Activated CD8-positive, alpha-beta memory T cell treated with anti-CD3 and anti-CD28 coated beads for 36 hours (primary cell): ENCODE results near the gene SRP68. TPM values are rescaled to one million over a fixed set of nuclear protein-coding genes. Genes with fewer than 3 reads are reported as not detected.

Experiments
- CTCF ChIA-PET: fragments of 350-600 bp; sonication (Branson Sonifier 250); formaldehyde crosslinking; loops from one replicate; lab custom pipeline; 2021; ENCODE audit warnings: antibody characterized with exemption; lab: Charles Lee
- POLR2A ChIA-PET: fragments of 350-600 bp; sonication (Branson Sonifier 250); formaldehyde crosslinking; loops from one replicate; lab custom pipeline; 2021; ENCODE audit warnings: antibody characterized with exemption; lab: Charles Lee
- total RNA-seq, 2 experiments: library from RNA; stranded (reverse); gene quantifications; one replicate each; pipeline ENCODE4 v1.2.3, GENCODE V29; 2021

SRP68 gene
- total RNA-seq, 2 experiments from 2014 or later = 130 to 132 TPM

DNA sequence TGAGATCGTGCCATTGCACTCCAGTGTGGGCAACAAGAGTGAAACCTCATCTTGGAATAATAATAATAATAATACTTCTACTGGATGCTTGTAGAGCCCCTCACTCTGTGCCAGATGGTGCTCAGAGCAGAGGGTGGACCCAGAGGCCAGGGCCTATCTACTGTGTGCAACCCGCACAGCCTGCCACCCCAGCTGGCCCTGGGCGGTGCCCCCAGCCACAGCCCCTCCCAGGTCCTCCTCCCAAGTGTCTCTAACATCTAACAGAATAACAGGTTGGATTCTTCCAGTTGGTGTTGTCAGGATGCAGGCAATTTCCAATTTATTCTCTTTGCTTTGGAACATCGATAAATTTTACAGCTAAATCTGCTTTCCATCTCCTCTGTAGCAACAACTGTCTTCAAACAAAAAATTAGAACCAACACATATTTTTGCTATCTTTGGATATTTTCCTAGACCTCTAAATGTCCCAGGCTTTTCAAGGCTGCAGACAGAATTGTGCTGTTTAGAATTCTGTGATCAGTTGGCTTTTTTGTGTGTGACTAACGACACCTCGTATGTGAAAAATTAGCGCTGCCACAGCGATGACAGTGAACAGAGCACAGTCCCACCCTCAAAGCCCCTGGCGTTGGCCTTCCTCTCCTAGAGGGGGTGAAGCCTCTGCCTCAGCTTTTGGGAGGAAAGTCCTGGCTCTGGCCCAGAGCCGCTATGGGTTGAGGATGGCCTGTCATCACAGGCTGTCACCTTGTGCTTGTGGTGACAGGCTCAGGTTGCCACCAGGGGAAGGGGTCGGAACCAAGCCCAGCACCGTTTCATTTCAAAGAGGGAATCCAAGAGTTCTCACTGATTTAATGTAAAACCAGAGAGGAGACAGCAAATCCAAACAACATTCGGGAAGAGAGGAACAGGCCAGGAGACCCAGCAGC lies 37.6 kb downstream of the SRP68 start:
- ChIA-PET POLR2A (interaction anchor here (0.6 kb wide), 1 partner anchor 79 kb away, joined by 16 read pairs; no protein-coding TSS in a partner anchor), CTCF (interaction anchor here (1.7 kb wide), 1 partner anchor 245 kb away, joined by 5 read pairs; no protein-coding TSS in a partner anchor)

DNA sequence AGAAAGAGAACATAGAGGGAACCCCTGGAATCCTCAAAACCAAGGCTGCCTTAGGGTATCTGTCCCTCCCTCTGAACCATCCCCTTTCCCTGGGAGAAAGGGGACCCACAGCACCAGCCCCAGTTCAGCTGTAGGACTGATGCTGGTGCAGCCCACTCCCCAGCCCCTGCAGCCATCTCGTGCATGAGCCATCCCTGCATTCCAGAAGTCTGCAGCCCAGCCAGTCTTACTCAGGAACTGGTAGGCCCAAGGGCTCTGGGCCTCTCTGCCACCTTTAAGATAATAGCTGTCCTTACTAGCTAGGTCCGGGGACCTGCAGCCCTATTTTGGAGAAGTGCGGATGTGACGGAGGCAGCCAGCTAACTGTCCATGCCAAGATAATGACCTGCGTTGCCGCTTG lies 39.2 kb downstream of the SRP68 start:
- POLR2A ChIA-PET = no interaction called here

DNA sequence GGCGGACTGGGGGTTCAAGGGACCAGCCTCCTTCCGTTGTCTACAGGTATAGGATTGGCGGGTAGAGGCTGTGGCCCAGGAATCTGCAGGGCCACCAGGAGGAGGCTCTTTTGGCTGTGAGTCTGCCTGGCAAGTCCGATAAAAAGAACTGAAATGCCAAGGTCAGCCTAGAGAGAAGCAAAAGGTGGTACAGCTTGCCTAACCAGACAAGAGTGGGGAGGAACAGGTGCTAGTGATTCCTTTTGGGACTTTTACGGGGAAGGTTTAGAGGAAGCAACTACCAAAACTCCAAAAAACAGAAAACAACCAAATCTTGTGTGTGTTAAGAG lies 39.6 kb downstream of the SRP68 start:
- POLR2A ChIA-PET = no interaction called here

More for the DNA sequence above, 39.2 kb downstream of the SRP68 start:
- CTCF ChIA-PET = interaction anchor here (0.6 to 1.7 kb wide), 2 partner anchors 117 to 246 kb away, joined by 5 to 8 read pairs; no protein-coding TSS in a partner anchor

DNA sequence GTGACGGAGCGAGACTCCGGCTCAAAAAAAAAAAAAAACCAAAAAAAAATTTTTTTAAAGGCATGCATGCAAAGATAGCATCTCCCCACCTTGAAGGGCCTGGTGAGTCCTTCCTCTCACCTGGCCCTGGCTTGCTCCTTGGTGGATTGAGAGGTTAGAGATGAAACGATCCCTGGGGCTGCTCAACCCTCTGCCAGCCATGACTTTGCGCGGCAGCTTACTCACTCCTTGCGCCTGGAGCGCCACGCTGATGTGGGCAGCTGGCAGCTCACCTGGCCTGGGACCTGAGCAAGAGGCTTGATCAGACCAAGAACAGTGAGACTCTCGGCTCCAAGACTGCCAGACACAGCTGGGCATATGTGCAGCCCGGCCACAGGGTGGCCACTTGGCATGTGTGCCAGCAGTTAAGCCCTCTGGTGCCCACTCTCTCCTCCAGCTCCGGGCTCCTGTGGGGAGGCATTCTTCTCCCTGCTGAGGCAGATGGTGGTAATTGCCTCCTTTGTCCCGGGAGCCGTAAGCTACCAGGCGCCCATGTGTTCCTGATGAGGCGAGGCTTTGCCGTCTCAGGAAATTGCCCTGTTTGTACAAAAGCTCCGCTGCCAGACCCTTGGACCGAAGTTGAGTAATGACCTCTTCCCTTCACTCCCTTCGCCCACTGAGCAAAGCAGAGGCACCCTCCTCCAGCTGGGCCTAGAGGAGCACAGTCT lies 40.1 kb downstream of the SRP68 start:
- ChIA-PET CTCF (interaction anchor here (0.5 kb wide), 1 partner anchor 23 kb away, joined by 3 read pairs; no protein-coding TSS in a partner anchor), POLR2A (interaction anchor here (0.7 kb wide), 1 partner anchor 351 kb away, joined by 3 read pairs; no protein-coding TSS in a partner anchor)

More for the DNA sequence above, 39.6 kb downstream of the SRP68 start:
- CTCF ChIA-PET = interaction anchor here (1.7 kb wide), 1 partner anchor 247 kb away, joined by 5 read pairs; no protein-coding TSS in a partner anchor

GRCh38 chr17:76027159-76027839 lies 45.0 kb downstream of the SRP68 start, which contains the start of gene EVPL:
Gene EVPL (minus strand): TSS chr17:76027306. CDS start chr17:76027198, 108 bp downstream.
- ChIA-PET CTCF (no interaction called here), POLR2A (no interaction called here)

DNA sequence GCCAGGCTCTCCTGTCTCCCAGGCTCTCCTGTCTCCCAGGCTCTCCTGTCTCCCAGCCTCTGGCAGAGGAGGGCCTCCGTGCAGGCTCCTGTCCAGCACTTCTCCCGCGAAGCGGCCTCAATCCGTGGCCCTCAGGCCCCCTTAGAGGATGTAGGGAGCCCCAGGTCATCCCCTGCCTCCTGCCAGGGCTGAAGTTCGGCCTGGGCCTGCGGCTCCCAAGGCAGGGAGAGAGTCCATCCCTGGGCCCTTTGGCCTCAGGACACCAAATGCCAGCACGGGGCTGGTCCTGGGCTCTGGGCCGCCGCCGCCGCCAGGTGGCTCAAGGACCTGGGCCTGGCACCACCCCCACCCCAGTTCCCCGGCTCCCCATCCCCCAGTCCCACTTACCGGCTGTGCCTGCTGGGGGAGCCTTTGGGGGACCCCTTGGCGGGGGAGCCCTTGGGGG lies 45.6 kb downstream of the SRP68 start:
- CTCF ChIA-PET = interaction anchor here (1.3 kb wide), 1 partner anchor 12 kb away, joined by 4 read pairs; no protein-coding TSS in a partner anchor
- POLR2A ChIA-PET = no interaction called here

DNA sequence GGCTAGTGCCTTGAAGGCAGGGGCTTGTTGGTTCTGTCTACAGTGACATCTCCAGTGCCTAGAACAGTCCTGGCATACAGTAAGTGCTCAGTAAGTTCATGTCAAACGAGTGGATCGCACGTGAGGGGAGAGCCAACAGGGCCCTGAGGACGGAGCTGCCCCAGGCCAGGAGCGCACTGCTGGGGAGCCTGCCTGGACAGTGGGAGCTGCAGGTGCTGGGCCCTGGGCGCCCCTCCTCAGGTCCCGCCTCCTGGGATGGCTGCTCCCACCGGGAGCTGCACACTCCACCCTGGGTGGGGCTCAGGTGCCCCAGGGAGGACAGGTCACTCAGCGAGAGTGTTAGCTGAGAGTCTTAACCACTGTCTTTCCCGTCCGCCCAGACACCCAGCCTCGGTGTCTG lies 47.0 kb downstream of the SRP68 start:
- CTCF ChIA-PET = interaction anchor here (1.0 to 1.3 kb wide), 2 partner anchors 11 to 366 kb away, joined by 4 to 6 read pairs; no protein-coding TSS in a partner anchor
- POLR2A ChIA-PET = interaction anchor here (0.7 to 0.8 kb wide), 2 partner anchors 8 to 103 kb away, joined by 5 to 10 read pairs; no protein-coding TSS in a partner anchor

DNA sequence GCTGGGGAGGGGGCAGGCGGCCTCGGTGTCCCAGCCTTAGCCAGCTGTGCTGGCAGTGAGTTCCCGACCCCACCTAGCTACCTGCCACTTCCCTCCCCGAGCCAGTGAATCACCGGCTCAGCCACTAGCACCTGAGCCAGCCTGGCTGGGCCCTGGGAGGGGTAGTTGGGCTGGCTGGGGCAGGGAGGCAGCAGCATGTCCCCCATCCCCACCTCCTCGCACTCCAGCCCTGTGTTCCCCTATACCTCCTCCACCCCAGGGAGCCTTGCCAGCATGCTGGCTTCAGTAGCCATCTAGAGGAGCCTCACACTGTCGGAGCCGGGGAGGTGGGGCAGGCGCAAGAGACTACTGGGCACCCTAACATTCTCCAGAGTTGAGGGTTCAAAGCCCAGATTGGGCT lies 48.0 kb downstream of the SRP68 start:
- ChIA-PET POLR2A (no interaction called here), CTCF (no interaction called here)

DNA sequence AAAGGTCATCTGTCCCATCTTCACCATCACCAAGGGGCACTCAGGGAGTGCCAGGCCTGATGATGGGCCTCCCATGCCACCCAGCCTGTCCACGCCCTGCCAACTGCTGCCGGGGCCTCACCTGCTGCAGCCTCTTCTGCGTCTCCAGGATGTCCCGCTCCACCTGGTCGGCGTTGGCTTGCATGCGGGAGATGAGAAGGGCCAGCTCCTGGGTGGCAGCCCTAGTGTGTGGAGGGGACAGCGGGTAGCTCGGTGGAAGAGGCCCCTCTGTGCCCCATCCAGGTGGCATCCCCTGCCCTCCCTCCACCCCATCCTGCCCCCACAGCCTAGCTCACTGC lies 48.4 kb downstream of the SRP68 start:
- ChIA-PET POLR2A (interaction anchor here (0.5 kb wide), 1 partner anchor 153 kb away, joined by 3 read pairs; no protein-coding TSS in a partner anchor), CTCF (interaction anchor here (0.8 kb wide), 1 partner anchor 9 kb away, joined by 3 read pairs; no protein-coding TSS in a partner anchor)

GRCh38 chr17:76022973-76023899 lies 49.1 kb downstream of the SRP68 start:
- POLR2A ChIA-PET = interaction anchor here (0.5 kb wide), 1 partner anchor 152 kb away, joined by 3 read pairs; no protein-coding TSS in a partner anchor
- CTCF ChIA-PET = interaction anchor here (0.8 to 1.1 kb wide), 2 partner anchors 9 kb away, joined by 3 to 5 read pairs; no protein-coding TSS in a partner anchor

DNA sequence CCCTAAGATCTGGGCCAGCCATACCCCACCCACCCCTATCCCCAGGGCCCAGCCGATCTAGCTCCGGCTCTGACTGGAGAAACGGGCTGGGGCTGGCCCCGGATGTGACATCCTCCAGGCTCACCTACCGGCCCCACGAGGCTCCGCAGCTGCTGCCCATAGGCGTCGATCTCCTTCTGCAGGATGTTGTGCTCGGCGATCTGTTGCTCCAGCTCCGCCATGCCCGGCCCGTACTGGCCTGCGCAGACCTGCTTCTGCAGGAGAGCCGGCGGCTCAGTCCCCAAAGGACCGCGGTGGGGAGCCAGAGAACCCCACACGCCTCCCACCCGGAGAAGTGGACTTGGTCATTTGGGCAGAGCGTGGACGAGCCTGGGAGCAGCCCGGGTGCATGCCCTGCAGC lies 50.0 kb downstream of the SRP68 start:
- POLR2A ChIA-PET = no interaction called here
- CTCF ChIA-PET = interaction anchor here (1.1 kb wide), 1 partner anchor 8 kb away, joined by 5 read pairs; no protein-coding TSS in a partner anchor

DNA sequence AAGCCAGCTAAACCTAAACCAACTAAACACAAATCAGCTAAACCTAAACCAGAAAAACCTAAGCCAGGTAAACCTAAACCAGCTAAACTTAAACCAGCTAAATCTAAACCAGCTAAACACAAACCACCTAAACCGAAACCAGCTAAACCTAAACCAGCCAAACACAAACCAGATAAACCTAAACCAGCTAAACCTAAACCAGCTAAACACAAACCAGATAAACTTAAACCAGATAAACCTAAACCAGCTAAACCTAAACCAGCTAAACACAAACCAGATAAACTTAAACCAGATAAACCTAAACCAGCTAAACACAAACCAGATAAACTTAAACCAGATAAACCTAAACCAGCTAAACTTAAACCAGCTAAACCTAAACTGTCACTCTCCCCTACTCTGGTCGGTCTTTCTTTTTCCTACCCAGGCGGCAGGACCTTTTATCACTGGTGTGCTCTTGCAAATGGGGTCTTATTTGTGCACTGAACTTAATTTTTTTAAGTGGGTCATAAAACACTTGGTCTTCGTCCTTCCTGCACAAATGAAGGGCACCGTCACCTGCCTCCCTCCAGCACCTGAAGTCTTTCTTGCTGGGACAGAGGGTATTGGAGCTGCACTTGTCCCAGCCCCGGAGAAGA lies 52.4 kb downstream of the SRP68 start:
- ChIA-PET CTCF (interaction anchor here (1.0 to 1.6 kb wide), 6 partner anchors 9 to 378 kb away, joined by 3 to 5 read pairs (median 3); no protein-coding TSS in a partner anchor), POLR2A (no interaction called here)

GRCh38 chr17:76018801-76019200 lies 53.5 kb downstream of the SRP68 start:
- ChIA-PET POLR2A (no interaction called here), CTCF (interaction anchor here (1.2 to 1.6 kb wide), 3 partner anchors 90 to 379 kb away, joined by 3 read pairs; no protein-coding TSS in a partner anchor)

DNA sequence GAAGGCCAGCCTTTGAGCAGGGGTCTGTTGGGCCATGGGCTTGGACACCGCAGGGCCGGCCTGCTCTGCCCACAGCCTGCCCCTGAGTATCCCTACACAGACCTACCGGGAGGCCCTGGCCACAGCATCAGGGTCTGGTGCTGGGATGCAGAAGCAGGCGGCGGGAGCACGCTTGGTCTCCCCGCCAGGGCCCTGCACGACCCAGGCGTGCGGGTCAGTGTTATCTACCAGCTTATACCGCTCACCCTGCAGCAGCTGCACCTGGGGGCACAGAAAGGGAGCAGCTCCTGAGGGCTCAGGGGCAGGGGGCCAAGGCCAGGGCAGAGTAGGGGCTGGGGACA lies 54.0 kb downstream of the SRP68 start:
- ChIA-PET CTCF (interaction anchor here (1.4 kb wide), 1 partner anchor 9 kb away, joined by 3 read pairs; no protein-coding TSS in a partner anchor), POLR2A (interaction anchor here (0.8 kb wide), 1 partner anchor 8 kb away, joined by 10 read pairs; no protein-coding TSS in a partner anchor)

GRCh38 chr17:76017481-76018339 lies 54.6 kb downstream of the SRP68 start:
- POLR2A ChIA-PET = interaction anchor here (0.8 kb wide), 1 partner anchor 8 kb away, joined by 10 read pairs; no protein-coding TSS in a partner anchor
- CTCF ChIA-PET = interaction anchor here (1.0 to 1.4 kb wide), 2 partner anchors 9 to 12 kb away, joined by 3 read pairs; no protein-coding TSS in a partner anchor

- ChIA-PET CTCF (interaction anchor here (0.6 to 2.8 kb wide), 29 partner anchors 8 to 417 kb away, joined by 3 to 27 read pairs (median 4); partner anchors contain the start of genes EXOC7, MRPL38 and SRP68), POLR2A (no interaction called here)
These were observed 57.4 kb downstream of the SRP68 start for GRCh38 chr17:76014925-76015261.
